A673 (cell line): ENCODE measurements around the gene ADAD2. TPM values are rescaled to one million over a fixed set of nuclear protein-coding genes. Genes with fewer than 3 reads are reported as not detected.

ENCODE experiments used
- BruUV-seq: library from RNA; stranded (reverse); fragments of 400-500 nt; replicated peaks from 2 replicates; lab custom pipeline; 2021; lab: Mats Ljungman, UMichigan
- CTCF ChIA-PET: fragments of 300-600 bp; sonication (Branson Sonifier 250); formaldehyde crosslinking; loops from one replicate; lab custom pipeline; 2022; ENCODE audit warnings: antibody characterized with exemption; lab: Charles Lee
- POLR2A ChIA-PET: fragments of 300-600 bp; sonication (Branson Sonifier 250); formaldehyde crosslinking; loops from one replicate; lab custom pipeline; 2022; ENCODE audit warnings: antibody characterized with exemption; ENCODE audit not compliant: low non-redundant PET; lab: Charles Lee
- DNase-seq: peaks from one replicate; pipeline ENCODE4 v3.0.0-alpha.2; 2015; ENCODE audit warnings: low spot score
- H3K27ac ChIP-seq: fragments of 200-600 bp; sonication (generic); 2 replicates; pipeline ENCODE4 v1.5.1; 2016; ENCODE audit warnings: mixed run types, low read depth, mild to moderate bottlenecking, mixed read lengths, antibody characterized with exemption, low read length; ENCODE audit not compliant: poor library complexity, severe bottlenecking
- H3K27me3 ChIP-seq: fragments of 200-600 bp; sonication (generic); replicated peaks from 2 replicates; pipeline ENCODE4 v1.6.1; 2017; ENCODE audit warnings: mixed run types, low read depth, mild to moderate bottlenecking, mixed read lengths, antibody characterized with exemption, low read length; ENCODE audit not compliant: insufficient read depth, poor library complexity
- H3K36me3 ChIP-seq: fragments of 200-600 bp; sonication (generic); 2 replicates; pipeline ENCODE4 v1.6.1; 2016; ENCODE audit warnings: mixed run types, mild to moderate bottlenecking, mixed read lengths, antibody characterized with exemption, low read length; ENCODE audit not compliant: insufficient read depth, poor library complexity, severe bottlenecking
- H3K4me1 ChIP-seq: fragments of 200-600 bp; sonication (generic); 2 replicates; pipeline ENCODE4 v1.6.1; 2017; ENCODE audit warnings: mixed run types, mild to moderate bottlenecking, mixed read lengths, antibody characterized with exemption, low read length; ENCODE audit not compliant: insufficient read depth, poor library complexity, severe bottlenecking
- H3K4me3 ChIP-seq: fragments of 200-600 bp; sonication (generic); 2 replicates; pipeline ENCODE4 v1.5.1; 2016; ENCODE audit warnings: low read depth, mixed run types, mild to moderate bottlenecking, mixed read lengths, low read length; ENCODE audit not compliant: poor library complexity, severe bottlenecking
- H3K9me3 ChIP-seq: fragments of 200-600 bp; sonication (generic); 2 replicates; pipeline ENCODE4 v1.6.1; 2016; ENCODE audit warnings: mixed run types, low read depth, mild to moderate bottlenecking, mixed read lengths, antibody characterized with exemption, low read length; ENCODE audit not compliant: poor library complexity, severe bottlenecking
- EZH2 ChIP-seq: fragments of 200-600 bp; sonication (generic); IDR thresholded peaks from 2 replicates; pipeline ENCODE4 v1.6.1; 2017; ENCODE audit warnings: borderline replicate concordance, low read depth, mild to moderate bottlenecking, mixed read lengths, antibody characterized with exemption, low read length; ENCODE audit not compliant: poor library complexity, severe bottlenecking
- intact Hi-C: fragments of 100-400 bp; cut with micrococcal nuclease; formaldehyde crosslinking; loops from one replicate; pipeline ENCODE4 v1.10.0; 2022; ENCODE audit not compliant: unreplicated experiment
- total RNA-seq: library from RNA; stranded (reverse); gene quantifications from 2 replicates; pipeline ENCODE4 v1.2.3, GENCODE V29; 2021
- TF ChIP-seq, protein P1 (sequence below): fragments of 300-800, 200-600 bp; sonication (generic); conservative IDR thresholded peaks from 2 replicates; pipeline ENCODE4 v1.5.1; 2017; ENCODE audit warnings: low read depth, mild to moderate bottlenecking, antibody characterized with exemption, low read length, moderate library complexity, mixed read lengths

Gene ADAD2
- total RNA-seq, 1 experiment from 2014 or later, result not detected

DNA sequence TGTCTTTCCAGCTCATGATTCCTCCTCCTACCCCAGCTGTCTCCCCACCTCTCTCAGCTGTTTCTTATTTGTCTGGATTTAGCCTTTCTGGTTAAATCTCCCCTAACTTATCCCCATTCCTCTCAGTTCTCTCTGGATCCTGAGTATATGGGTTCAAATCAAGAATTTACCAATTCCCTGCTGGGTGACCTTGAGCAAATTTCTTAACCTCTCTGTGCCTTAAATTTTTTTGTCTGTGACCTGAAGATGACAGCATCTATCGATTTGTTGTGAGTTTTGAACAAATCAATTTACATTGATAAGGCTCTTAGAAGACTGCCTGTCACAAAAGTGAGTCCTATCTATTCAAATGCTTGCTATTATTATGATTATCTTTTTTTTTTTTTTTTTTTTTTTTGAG lies 50.8 kb downstream of the ADAD2 start:
- DNase-seq, result no peak
- intact Hi-C loops, result no loop called here
- peaks cover 30% of the 10 kb centered on the region for H3K27me3 ChIP-seq
- no TSS peak for BruUV-seq
- H3K9me3 ChIP-seq, result no peaks in the 10 kb centered on the region
- no peaks in the 10 kb centered on the region for H3K36me3 ChIP-seq
- CTCF ChIA-PET, result no interaction called here
- POLR2A ChIA-PET, result no interaction called here
- no peak overlapping the region for H3K4me3 ChIP-seq
- H3K4me1 ChIP-seq, result no peaks in the 10 kb centered on the region
- TF ChIP-seq EZH2, result no peak
- TF ChIP-seq, protein P1, sequence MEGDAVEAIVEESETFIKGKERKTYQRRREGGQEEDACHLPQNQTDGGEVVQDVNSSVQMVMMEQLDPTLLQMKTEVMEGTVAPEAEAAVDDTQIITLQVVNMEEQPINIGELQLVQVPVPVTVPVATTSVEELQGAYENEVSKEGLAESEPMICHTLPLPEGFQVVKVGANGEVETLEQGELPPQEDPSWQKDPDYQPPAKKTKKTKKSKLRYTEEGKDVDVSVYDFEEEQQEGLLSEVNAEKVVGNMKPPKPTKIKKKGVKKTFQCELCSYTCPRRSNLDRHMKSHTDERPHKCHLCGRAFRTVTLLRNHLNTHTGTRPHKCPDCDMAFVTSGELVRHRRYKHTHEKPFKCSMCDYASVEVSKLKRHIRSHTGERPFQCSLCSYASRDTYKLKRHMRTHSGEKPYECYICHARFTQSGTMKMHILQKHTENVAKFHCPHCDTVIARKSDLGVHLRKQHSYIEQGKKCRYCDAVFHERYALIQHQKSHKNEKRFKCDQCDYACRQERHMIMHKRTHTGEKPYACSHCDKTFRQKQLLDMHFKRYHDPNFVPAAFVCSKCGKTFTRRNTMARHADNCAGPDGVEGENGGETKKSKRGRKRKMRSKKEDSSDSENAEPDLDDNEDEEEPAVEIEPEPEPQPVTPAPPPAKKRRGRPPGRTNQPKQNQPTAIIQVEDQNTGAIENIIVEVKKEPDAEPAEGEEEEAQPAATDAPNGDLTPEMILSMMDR, result no peak
- H3K27ac ChIP-seq, result no peak overlapping the region

GRCh38 chr16:84242839-84243238 lies 51.9 kb downstream of the ADAD2 start:
- intact Hi-C loops, result no loop called here
- POLR2A ChIA-PET, result no interaction called here
- no peak overlapping the region for H3K27ac ChIP-seq
- CTCF ChIA-PET, result no interaction called here
- no peaks in the 10 kb centered on the region for H3K36me3 ChIP-seq
- TF ChIP-seq, protein P1, result no peak
- no peak for TF ChIP-seq EZH2
- DNase-seq, result no peak
- BruUV-seq, result no TSS peak
- peaks cover 27% of the 10 kb centered on the region for H3K27me3 ChIP-seq
- no peak overlapping the region for H3K4me3 ChIP-seq
- H3K4me1 ChIP-seq, result no peaks in the 10 kb centered on the region
- H3K9me3 ChIP-seq, result no peaks in the 10 kb centered on the region

DNA sequence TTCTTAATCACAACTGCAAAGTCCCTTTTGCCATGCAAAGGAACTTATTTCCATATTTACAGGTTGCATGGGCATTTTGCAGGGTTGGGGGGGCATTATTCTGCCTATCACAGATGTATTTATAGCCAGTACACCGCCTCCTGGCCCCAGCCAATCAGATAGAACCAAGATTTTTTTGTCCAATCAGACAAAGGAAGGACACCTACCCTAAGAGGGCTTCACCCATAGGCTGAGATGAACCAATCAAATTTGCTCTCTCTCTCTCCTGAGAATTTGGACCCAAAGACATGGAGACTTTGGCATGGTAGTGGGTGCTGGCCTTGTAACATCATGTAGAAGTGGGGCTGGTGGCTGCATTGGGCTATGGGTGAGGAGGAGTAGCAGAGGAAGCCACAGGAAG lies 52.8 kb downstream of the ADAD2 start:
- intact Hi-C loops, result no loop called here
- H3K9me3 ChIP-seq, result no peaks in the 10 kb centered on the region
- no peak for TF ChIP-seq EZH2
- TF ChIP-seq, protein P1, result no peak
- no peak for DNase-seq
- ChIA-PET CTCF (no interaction called here), POLR2A (no interaction called here)
- no peak overlapping the region for H3K4me3 ChIP-seq
- no peaks in the 10 kb centered on the region for H3K36me3 ChIP-seq
- peaks cover 21% of the 10 kb centered on the region for H3K27me3 ChIP-seq
- H3K4me1 ChIP-seq, result no peaks in the 10 kb centered on the region
- H3K27ac ChIP-seq, result no peak overlapping the region
- BruUV-seq, result no TSS peak
